Measurements from ENCODE around the gene CLDN19.

- TF ChIP-seq EZH2 (IDR thresholded peaks at IDR 0.05) (no peak), POLR2AphosphoS5 (IDR thresholded peaks at IDR 0.05; ENCODE audit: low read depth, low read length) (no peak), CTCF (IDR thresholded peaks at IDR 0.05 in 2 of 3, conservative IDR thresholded peaks at IDR 0.05 in 1 of 3; ENCODE audit: borderline replicate concordance in 1 of 3, insufficient read depth in 1 of 3, low read depth in 2 of 3, low read length in 2 of 3) (no peak), POLR2A (IDR thresholded peaks at IDR 0.05; ENCODE audit: borderline replicate concordance, extremely low read depth, insufficient read depth, insufficient read length) (no peak), RAD21 (IDR thresholded peaks at IDR 0.05; ENCODE audit: low read depth) (peak; percentile 36; the same call in 1 of the 2 replicates)
These were observed 10.0 kb downstream of the CLDN19 start for GRCh38 chr1:42730002-42730401.
